ENCODE measurements around the gene TUBGCP3. TPM values are rescaled to one million over a fixed set of nuclear protein-coding genes. Genes with fewer than 3 reads are reported as not detected.

TUBGCP3 gene
- total and polyA plus RNA-seq, 12 donors = 12.2 to 34.0 (median 21.5) TPM

DNA sequence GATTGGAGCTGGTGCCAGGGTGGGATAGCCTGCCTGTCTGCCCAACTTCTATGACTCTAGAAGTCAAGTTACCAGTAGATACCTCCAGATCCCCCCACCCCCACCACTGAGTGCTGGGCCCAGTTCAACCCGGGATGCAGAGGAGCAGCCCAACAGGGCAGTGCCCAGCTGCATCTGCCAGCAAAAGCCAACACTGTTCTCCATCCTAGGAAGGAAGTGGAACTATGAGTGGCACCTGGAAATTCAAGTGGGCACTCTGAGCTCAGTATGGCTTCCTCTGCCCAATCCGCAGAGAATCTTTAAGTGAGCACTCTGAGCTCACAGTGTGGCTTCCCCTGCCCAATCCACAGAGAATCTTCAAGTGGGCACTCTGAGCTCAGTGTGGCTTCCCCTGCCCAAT, 14.2 kb downstream of the TUBGCP3 start:
- TF ChIP-seq, protein P1, sequence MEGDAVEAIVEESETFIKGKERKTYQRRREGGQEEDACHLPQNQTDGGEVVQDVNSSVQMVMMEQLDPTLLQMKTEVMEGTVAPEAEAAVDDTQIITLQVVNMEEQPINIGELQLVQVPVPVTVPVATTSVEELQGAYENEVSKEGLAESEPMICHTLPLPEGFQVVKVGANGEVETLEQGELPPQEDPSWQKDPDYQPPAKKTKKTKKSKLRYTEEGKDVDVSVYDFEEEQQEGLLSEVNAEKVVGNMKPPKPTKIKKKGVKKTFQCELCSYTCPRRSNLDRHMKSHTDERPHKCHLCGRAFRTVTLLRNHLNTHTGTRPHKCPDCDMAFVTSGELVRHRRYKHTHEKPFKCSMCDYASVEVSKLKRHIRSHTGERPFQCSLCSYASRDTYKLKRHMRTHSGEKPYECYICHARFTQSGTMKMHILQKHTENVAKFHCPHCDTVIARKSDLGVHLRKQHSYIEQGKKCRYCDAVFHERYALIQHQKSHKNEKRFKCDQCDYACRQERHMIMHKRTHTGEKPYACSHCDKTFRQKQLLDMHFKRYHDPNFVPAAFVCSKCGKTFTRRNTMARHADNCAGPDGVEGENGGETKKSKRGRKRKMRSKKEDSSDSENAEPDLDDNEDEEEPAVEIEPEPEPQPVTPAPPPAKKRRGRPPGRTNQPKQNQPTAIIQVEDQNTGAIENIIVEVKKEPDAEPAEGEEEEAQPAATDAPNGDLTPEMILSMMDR (IDR thresholded peaks at IDR 0.05) = no peak
- no peak for TF ChIP-seq POLR2A (IDR thresholded peaks at IDR 0.05)
- 84 to 96% (median 92%) methylated on average over 2 of the region's 2 CpGs; no CpG with 5 or more reads in 1 of the 4 donors for WGBS, 4 donors
- intact Hi-C loops (cut with DNase I) = no loop called here
- Histone ChIP-seq H3K36me3 (replicated peaks in 1 of 2) (no peaks in the 10 kb centered on the region), H3K4me3 (no peak overlapping the region), H3K9me3 (replicated peaks in 1 of 3) (no peaks in the 10 kb centered on the region), H3K27me3 (no peaks in the 10 kb centered on the region), H3K4me1 (replicated peaks in 1 of 2) (peaks cover 11 to 33% of the 10 kb centered on the region in 2 donors), H3K27ac (peak overlapping the region in 1 of 5 donors; percentile 56)
- DNase-seq = no peak

DNA sequence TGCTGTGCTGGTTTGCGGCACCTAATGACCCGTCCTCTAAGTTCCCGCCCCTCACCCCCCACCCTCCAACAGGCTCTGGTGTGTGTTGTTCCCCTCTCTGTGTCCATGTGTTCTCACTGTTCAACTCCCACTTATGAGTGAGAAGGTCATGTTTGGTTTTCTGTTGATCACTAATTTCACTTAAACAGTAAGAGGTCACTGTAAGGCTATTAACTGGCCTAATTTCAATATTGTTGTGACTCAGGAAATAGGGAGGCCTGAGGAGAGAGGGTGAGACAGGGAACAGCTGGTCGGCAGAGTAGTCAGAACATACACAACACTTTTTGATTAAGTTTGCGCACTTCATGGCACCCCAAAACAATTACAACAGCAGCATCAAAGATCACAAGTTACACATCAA, 15.6 kb downstream of the TUBGCP3 start:
- intact Hi-C loops (cut with DNase I) = no loop called here
- Histone ChIP-seq H3K27ac (no peak overlapping the region), H3K9me3 (replicated peaks in 1 of 3) (no peaks in the 10 kb centered on the region), H3K27me3 (no peaks in the 10 kb centered on the region), H3K4me3 (no peak overlapping the region), H3K4me1 (replicated peaks in 1 of 2) (peaks cover 11 to 33% of the 10 kb centered on the region in 2 donors), H3K36me3 (replicated peaks in 1 of 2) (peaks cover 0 to 3% of the 10 kb centered on the region in 2 donors)
- WGBS, 4 donors = 81 to 86% (median 82%) methylated on average over 5 of the region's 5 CpGs
- DNase-seq = no peak
- TF ChIP-seq POLR2A (IDR thresholded peaks at IDR 0.05) = no peak
- TF ChIP-seq, protein P1 (IDR thresholded peaks at IDR 0.05) = no peak

DNA sequence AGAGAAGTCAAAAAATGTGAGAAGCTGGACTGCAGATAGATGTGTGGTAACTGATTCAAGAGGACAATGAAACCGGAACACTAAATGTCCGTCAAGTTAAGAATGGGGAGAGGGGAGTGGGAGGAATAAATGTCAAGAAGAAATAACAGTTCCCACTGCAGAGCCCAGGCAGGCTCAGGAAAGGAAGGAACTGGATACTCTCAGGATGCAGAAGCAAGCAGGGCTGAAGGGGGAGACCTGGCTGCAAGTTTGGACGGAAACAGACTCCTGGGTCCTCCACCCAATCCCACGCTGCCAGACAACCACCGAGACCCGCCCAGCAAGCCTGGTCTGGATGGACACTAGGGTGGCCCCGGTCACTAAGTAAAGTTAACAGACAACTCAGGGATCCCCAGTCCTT, 18.1 kb downstream of the TUBGCP3 start:
- WGBS, 4 donors = 75 to 96% (median 87%) methylated on average over 4 to 7 of the region's 7 CpGs
- Histone ChIP-seq H3K9me3 (replicated peaks in 1 of 3) (no peaks in the 10 kb centered on the region), H3K4me3 (no peak overlapping the region), H3K27me3 (no peaks in the 10 kb centered on the region), H3K27ac (no peak overlapping the region), H3K4me1 (replicated peaks in 1 of 2) (peaks cover 0 to 17% of the 10 kb centered on the region in 2 donors), H3K36me3 (replicated peaks in 1 of 2) (peaks cover 0 to 14% of the 10 kb centered on the region in 2 donors)
- no peak for DNase-seq
- intact Hi-C loops (cut with DNase I) = no loop called here
- TF ChIP-seq, protein P1 (IDR thresholded peaks at IDR 0.05) = no peak
- TF ChIP-seq POLR2A (IDR thresholded peaks at IDR 0.05) = no peak

DNA sequence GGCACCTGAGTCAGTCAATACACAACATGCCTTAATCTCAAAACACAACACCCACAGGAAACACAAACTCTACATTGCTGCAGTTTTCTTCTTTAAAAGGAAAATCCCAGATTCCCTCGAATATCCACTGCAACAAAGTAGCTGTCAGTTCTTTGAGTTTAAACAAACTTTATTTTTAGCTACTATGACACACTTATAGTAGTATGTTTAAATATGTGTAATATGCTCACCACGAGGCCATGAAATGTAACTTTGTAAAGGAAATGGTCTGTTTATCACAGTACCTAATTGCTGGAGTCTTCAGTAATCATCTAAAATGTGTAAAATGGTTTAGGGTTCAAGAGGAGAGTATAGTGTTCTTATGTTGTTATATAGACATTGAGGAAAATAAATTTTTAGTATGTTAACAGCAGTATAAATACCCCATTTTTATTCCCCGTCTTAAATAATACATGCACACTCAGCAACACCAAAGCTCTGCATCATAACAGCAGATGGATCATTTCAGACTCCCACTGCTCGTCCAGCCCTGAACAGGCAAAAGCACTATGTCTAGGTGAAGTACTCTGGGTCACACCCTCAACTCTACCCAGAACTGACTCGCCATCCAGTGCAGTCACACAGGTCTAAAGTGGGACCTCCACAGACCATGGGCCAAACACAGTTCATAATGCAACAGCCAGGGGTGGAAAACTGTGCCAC, 20.6 kb downstream of the TUBGCP3 start:
- H3K4me3 ChIP-seq = no peak overlapping the region
- intact Hi-C loops (cut with DNase I) = no loop called here
- no peak overlapping the region for H3K27ac ChIP-seq
- no peaks in the 10 kb centered on the region for H3K9me3 ChIP-seq (replicated peaks in 1 of 3)
- no peaks in the 10 kb centered on the region for H3K4me1 ChIP-seq (replicated peaks in 1 of 2)
- DNase-seq = no peak
- peaks cover 0 to 21% of the 10 kb centered on the region in 2 donors for H3K36me3 ChIP-seq (replicated peaks in 1 of 2)
- TF ChIP-seq, protein P1 (IDR thresholded peaks at IDR 0.05) = no peak
- no peak for TF ChIP-seq POLR2A (IDR thresholded peaks at IDR 0.05)
- WGBS, 4 donors = 85 to 90% (median 86%) methylated on average over 5 of the region's 5 CpGs
- no peaks in the 10 kb centered on the region for H3K27me3 ChIP-seq
